Thyroid gland (tissue), 4 donors: ENCODE data around the gene DPF3. TPM values are rescaled to one million over a fixed set of nuclear protein-coding genes. Genes with fewer than 3 reads are reported as not detected.

Source experiments
- DNase-seq, 2 donors: peaks; one replicate each; pipeline ENCODE4 v3.0.0-alpha.2; 2019
- H3K27ac ChIP-seq, 3 donors: fragments of 200-600 bp; sonication (generic); 1 replicate in 2 of 3; 2 replicates in 1 of 3; pipeline ENCODE4 v1.5.1; 2016 to 2019; ENCODE audit warnings: mild to moderate bottlenecking in 1 of 3, moderate library complexity in 1 of 3
- H3K27me3 ChIP-seq: fragments of 200-600 bp; sonication (generic); one replicate; pipeline ENCODE4 v1.5.1; 2019
- H3K36me3 ChIP-seq, 2 donors: fragments of 200-600 bp; sonication (generic); one replicate each; pipeline ENCODE4 v1.5.1; 2016 to 2019
- H3K4me1 ChIP-seq, 2 donors: fragments of 200-600 bp; sonication (generic); one replicate each; pipeline ENCODE4 v1.5.1; 2017 to 2019
- H3K4me3 ChIP-seq, 3 donors: fragments of 200-600 bp; sonication (generic); replicated peaks in 1 of 3; 1 replicate in 2 of 3; 2 replicates in 1 of 3; pipeline ENCODE4 v1.5.1; 2016; ENCODE audit warnings: mild to moderate bottlenecking in 1 of 3
- H3K9me3 ChIP-seq: fragments of 200-600 bp; sonication (generic); one replicate; pipeline ENCODE4 v1.5.1; 2017
- POLR2A ChIP-seq, 2 donors: fragments of 450-650 bp; IDR thresholded peaks; one replicate each; pipeline ENCODE4 v1.6.1; 2017; ENCODE audit warnings: antibody characterized with exemption in 2 of 2, mild to moderate bottlenecking in 2 of 2, moderate library complexity in 1 of 2
- WGBS, 2 donors: methylation state at CpG; one replicate each; pipeline ENCODE4 v1.1.5; 2017; 5-methylcytosine and 5-hydroxymethylcytosine counted together
- intact Hi-C: fragments of 100-400 bp; cut with DNase I; formaldehyde crosslinking; loops from one replicate; pipeline ENCODE4 v1.15.1; 2023
- total RNA-seq, 4 donors: library from RNA; depleted of rRNA; stranded (reverse); fragments of >200 nt; gene quantifications; one replicate each; pipeline ENCODE4 v1.2.3, GENCODE V29; 2016
- TF ChIP-seq, protein P1 (sequence below), 6 experiments: fragments of 200-600 bp in 3 of 6; fragments of 450-650 bp in 3 of 6; sonication (generic) in 3 of 6; IDR thresholded peaks; one replicate each; pipeline ENCODE4 v1.5.1; 2016 to 2019; ENCODE audit warnings: antibody characterized with exemption in 6 of 6, mild to moderate bottlenecking in 2 of 6, inconsistent platforms in 1 of 6, moderate library complexity in 1 of 6

The DPF3 gene
- total RNA-seq, 4 donors from 2014 or later: 0.27 to 3.3 (median 1.3) TPM

- intact Hi-C loops: no loop called here
- no peaks in the 10 kb centered on the region for H3K27me3 ChIP-seq
- no peaks in the 10 kb centered on the region for H3K36me3 ChIP-seq
- no peak for TF ChIP-seq POLR2A (IDR thresholded peaks at IDR 0.05)
- TF ChIP-seq, protein P1, sequence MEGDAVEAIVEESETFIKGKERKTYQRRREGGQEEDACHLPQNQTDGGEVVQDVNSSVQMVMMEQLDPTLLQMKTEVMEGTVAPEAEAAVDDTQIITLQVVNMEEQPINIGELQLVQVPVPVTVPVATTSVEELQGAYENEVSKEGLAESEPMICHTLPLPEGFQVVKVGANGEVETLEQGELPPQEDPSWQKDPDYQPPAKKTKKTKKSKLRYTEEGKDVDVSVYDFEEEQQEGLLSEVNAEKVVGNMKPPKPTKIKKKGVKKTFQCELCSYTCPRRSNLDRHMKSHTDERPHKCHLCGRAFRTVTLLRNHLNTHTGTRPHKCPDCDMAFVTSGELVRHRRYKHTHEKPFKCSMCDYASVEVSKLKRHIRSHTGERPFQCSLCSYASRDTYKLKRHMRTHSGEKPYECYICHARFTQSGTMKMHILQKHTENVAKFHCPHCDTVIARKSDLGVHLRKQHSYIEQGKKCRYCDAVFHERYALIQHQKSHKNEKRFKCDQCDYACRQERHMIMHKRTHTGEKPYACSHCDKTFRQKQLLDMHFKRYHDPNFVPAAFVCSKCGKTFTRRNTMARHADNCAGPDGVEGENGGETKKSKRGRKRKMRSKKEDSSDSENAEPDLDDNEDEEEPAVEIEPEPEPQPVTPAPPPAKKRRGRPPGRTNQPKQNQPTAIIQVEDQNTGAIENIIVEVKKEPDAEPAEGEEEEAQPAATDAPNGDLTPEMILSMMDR (IDR thresholded peaks at IDR 0.05): no peak
- WGBS, 2 donors: 77 to 80% methylated on average over 4 of the region's 4 CpGs
- H3K27ac ChIP-seq: no peak overlapping the region
- H3K4me3 ChIP-seq: no peak overlapping the region
- no peaks in the 10 kb centered on the region for H3K9me3 ChIP-seq
- no peaks in the 10 kb centered on the region for H3K4me1 ChIP-seq
- no peak for DNase-seq
Observed at GRCh38 chr14:72801381-72801812, 92.5 kb downstream of the DPF3 start.

DNA sequence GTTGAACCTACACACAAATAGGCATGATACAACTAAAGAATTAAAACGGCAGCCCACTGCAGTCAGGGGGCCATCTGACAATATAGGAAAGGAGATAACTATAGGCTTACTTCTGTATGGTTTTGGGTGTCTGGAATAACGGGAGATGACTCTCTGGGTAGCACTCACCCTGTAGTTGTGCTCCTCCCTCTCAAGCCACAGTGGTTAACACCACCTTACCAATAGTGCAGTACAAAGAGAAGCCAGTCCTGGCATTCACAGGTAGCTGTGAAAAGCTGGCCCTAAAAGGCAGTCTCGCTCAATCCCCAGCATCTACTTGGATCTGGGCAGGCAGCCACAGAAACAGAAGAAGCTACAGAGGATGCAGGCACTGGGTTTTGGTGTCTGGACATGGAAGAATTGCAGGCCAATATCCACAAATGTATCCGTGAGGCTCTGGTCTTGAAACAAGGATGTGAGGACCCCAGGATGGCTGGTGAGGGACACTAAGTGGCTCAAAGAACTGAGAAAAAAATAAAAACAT lies 93.0 kb downstream of the DPF3 start:
- WGBS, 2 donors: 95 to 97% methylated on average over 4 of the region's 4 CpGs
- intact Hi-C loops: no loop called here
- H3K9me3 ChIP-seq: no peaks in the 10 kb centered on the region
- H3K4me3 ChIP-seq: no peak overlapping the region
- no peak overlapping the region for H3K27ac ChIP-seq
- TF ChIP-seq POLR2A (IDR thresholded peaks at IDR 0.05): no peak
- TF ChIP-seq, protein P1 (IDR thresholded peaks at IDR 0.05): no peak
- H3K4me1 ChIP-seq: no peaks in the 10 kb centered on the region
- H3K27me3 ChIP-seq: no peaks in the 10 kb centered on the region
- H3K36me3 ChIP-seq: no peaks in the 10 kb centered on the region
- no peak for DNase-seq

GRCh38 chr14:72800296-72800695 lies 93.6 kb downstream of the DPF3 start:
- Histone ChIP-seq H3K4me3 (no peak overlapping the region), H3K27ac (no peak overlapping the region), H3K4me1 (no peaks in the 10 kb centered on the region), H3K36me3 (no peaks in the 10 kb centered on the region), H3K27me3 (no peaks in the 10 kb centered on the region), H3K9me3 (no peaks in the 10 kb centered on the region)
- intact Hi-C loops: no loop called here
- DNase-seq: no peak
- TF ChIP-seq, protein P1 (IDR thresholded peaks at IDR 0.05): no peak
- TF ChIP-seq POLR2A (IDR thresholded peaks at IDR 0.05): no peak
- 91 to 96% methylated on average over 2 of the region's 2 CpGs for WGBS, 2 donors

- Histone ChIP-seq H3K4me1 (no peaks in the 10 kb centered on the region), H3K27me3 (no peaks in the 10 kb centered on the region), H3K9me3 (no peaks in the 10 kb centered on the region), H3K4me3 (no peak overlapping the region), H3K27ac (no peak overlapping the region), H3K36me3 (no peaks in the 10 kb centered on the region)
- WGBS, 2 donors: 92 to 93% methylated on average over 6 of the region's 6 CpGs
- TF ChIP-seq POLR2A (IDR thresholded peaks at IDR 0.05): no peak
- TF ChIP-seq, protein P1 (IDR thresholded peaks at IDR 0.05): no peak
- DNase-seq: no peak
- intact Hi-C loops: no loop called here
Observed at GRCh38 chr14:72796935-72797334, 97.0 kb downstream of the DPF3 start.

DNA sequence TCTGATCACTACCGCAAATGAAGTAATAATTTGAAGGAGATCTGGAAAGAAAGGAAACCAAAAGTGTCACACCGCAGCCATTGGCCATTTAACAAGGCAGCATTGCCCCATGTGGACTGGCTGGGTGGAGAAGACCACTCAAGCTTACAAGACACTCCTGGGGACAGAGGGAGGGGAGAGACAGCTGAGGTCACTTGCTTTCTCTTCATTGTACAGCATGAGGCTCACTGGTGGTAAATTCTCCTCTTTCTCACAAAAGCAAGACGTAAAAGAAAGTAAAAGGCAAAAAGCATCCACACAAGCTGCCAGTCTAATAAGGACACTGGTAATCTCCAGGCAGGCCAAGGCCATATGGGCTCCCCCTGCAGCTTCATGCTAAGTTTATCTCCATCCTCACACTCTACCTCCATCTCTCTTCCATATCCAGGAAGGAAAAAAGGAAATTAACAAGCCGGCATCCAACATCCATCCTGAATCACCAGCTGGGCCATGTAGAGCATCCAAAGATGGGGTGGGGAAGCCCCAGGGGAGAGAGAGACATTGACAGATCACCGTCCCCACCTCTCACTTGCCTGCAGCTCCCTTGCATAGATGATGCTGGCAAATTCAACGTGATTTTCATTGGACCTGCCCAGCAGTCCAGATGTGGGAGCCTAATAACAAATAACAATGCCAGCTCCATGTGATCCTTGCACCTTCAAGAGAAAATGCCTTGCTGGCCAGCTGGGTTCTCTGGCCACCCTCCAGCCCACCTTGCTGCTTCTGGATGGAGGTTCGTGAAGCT lies 100.6 kb downstream of the DPF3 start:
- intact Hi-C loops: no loop called here

More for the DNA sequence above, 100.6 kb downstream of the DPF3 start:
- H3K4me3 ChIP-seq: no peak overlapping the region
- WGBS, 2 donors: 79 to 87% methylated on average over 7 of the region's 7 CpGs
- no peak overlapping the region for H3K27ac ChIP-seq
- no peaks in the 10 kb centered on the region for H3K27me3 ChIP-seq
- H3K36me3 ChIP-seq: no peaks in the 10 kb centered on the region
- no peak for DNase-seq
- TF ChIP-seq, protein P1 (IDR thresholded peaks at IDR 0.05): no peak
- TF ChIP-seq POLR2A (IDR thresholded peaks at IDR 0.05): no peak
- H3K9me3 ChIP-seq: no peaks in the 10 kb centered on the region
- no peaks in the 10 kb centered on the region for H3K4me1 ChIP-seq
